Uterus (tissue), 4 donors: ENCODE measurements around the gene NFIA. TPM values are rescaled to one million over a fixed set of nuclear protein-coding genes. Genes with fewer than 3 reads are reported as not detected.

Experiments
- DNase-seq, 2 donors: peaks; one replicate each; pipeline ENCODE4 v3.0.0-alpha.2; 2019 to 2020
- H3K27ac ChIP-seq, 2 donors: fragments of 200-600 bp; sonication (generic); 1 replicate in 1 of 2; 2 replicates in 1 of 2; pipeline ENCODE4 v1.5.1; 2016 to 2018
- H3K27me3 ChIP-seq, 2 donors: fragments of 200-600 bp; sonication (generic); one replicate each; pipeline ENCODE4 v1.5.1; 2018 to 2019; ENCODE audit warnings: control low read depth in 1 of 2
- H3K36me3 ChIP-seq, 2 donors: fragments of 200-600 bp; sonication (generic); one replicate each; pipeline ENCODE4 v1.5.1; 2019; ENCODE audit warnings: control low read depth in 1 of 2
- H3K4me1 ChIP-seq, 2 donors: fragments of 200-600 bp; sonication (generic); one replicate each; pipeline ENCODE4 v1.5.1; 2018 to 2019; ENCODE audit warnings: control low read depth in 1 of 2
- H3K4me3 ChIP-seq, 2 donors: fragments of 200-600 bp; sonication (generic); 1 replicate in 1 of 2; 2 replicates in 1 of 2; pipeline ENCODE4 v1.5.1; 2018 to 2019; ENCODE audit warnings: mild to moderate bottlenecking in 1 of 2
- H3K9me3 ChIP-seq, 2 donors: fragments of 200-600 bp; sonication (generic); one replicate each; pipeline ENCODE4 v1.5.1; 2019; ENCODE audit warnings: control low read depth in 1 of 2
- POLR2A ChIP-seq, 2 donors: fragments of 450-650 bp; IDR thresholded peaks; one replicate each; pipeline ENCODE4 v1.6.1; 2016; ENCODE audit warnings: antibody characterized with exemption in 2 of 2, mild to moderate bottlenecking in 1 of 2, moderate library complexity in 1 of 2
- intact Hi-C: fragments of 100-400 bp; cut with DNase I; formaldehyde crosslinking; loops from one replicate; pipeline ENCODE4 v1.15.1; 2023; ENCODE audit warnings: low total_unique reads
- total RNA-seq, 4 donors: library from RNA; depleted of rRNA in 3 of 4; stranded (reverse); fragments of >200 nt in 3 of 4; gene quantifications; one replicate each; pipeline versions ENCODE4 v1.1.0 to v1.2.4, GENCODE V29; 2014 to 2023
- TF ChIP-seq, protein P1 (sequence below), 4 experiments: fragments of 200-600 bp in 2 of 4; fragments of 450-650 bp in 2 of 4; sonication (generic) in 2 of 4; IDR thresholded peaks; one replicate each; pipeline ENCODE4 v1.5.1; 2016 to 2019; ENCODE audit warnings: antibody characterized with exemption in 4 of 4, mild to moderate bottlenecking in 2 of 4, moderate library complexity in 1 of 4
- donor health status: DM: yes; HTN: yes; CAD: no.

NFIA gene
- total RNA-seq, 4 donors from 2014 or later = 49.2 to 116 (median 64.9) TPM

DNA sequence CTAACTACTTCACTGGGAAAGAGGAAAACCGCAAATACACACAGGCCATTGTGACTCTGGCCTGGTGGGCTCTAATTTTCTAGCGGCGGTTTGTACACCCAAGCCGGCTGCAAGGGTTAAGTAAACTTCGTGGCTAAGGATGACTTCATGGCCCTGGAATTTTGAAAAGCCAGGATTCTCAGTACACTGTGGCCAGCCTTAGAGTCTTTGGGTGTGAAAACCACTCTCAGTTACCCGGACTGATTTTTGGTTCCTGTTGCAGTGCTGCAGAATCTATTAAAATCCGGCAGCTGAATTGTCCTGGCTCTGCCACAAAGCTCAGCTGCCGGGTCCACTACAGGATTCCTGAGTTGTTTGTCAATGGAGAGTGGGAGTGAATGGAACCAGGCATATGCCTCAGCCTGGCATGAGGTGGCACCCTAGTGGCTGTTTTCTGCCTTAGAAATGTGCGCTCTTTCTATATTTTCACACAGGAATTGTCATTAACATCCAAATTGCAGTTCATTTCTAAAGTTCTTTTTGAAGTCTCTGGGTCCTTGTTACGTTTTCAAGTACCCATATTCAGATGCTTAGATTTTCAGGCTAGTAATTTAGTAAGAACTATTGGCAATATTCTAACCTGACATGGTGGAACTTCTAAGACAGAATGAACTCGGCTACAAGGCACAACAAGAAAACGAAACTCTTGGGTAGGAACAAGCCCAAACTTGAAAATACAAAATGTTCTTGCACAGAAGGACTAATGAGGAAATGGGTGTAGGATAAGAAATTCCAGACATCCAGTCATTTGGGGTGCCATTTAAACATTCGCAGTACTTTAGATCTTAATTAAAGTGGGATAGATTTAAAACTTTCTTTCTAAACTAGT, 255.9 kb downstream of the NFIA start:
- Histone ChIP-seq H3K27ac (peak overlapping the region; percentile 49 to 64), H3K36me3 (no peaks in the 10 kb centered on the region), H3K9me3 (no peaks in the 10 kb centered on the region), H3K27me3 (no peaks in the 10 kb centered on the region), H3K4me1 (peaks cover 0 to 4% of the 10 kb centered on the region in 2 donors), H3K4me3 (no peak overlapping the region)
- TF ChIP-seq POLR2A (IDR thresholded peaks at IDR 0.05) = no peak
- TF ChIP-seq, protein P1, sequence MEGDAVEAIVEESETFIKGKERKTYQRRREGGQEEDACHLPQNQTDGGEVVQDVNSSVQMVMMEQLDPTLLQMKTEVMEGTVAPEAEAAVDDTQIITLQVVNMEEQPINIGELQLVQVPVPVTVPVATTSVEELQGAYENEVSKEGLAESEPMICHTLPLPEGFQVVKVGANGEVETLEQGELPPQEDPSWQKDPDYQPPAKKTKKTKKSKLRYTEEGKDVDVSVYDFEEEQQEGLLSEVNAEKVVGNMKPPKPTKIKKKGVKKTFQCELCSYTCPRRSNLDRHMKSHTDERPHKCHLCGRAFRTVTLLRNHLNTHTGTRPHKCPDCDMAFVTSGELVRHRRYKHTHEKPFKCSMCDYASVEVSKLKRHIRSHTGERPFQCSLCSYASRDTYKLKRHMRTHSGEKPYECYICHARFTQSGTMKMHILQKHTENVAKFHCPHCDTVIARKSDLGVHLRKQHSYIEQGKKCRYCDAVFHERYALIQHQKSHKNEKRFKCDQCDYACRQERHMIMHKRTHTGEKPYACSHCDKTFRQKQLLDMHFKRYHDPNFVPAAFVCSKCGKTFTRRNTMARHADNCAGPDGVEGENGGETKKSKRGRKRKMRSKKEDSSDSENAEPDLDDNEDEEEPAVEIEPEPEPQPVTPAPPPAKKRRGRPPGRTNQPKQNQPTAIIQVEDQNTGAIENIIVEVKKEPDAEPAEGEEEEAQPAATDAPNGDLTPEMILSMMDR (IDR thresholded peaks at IDR 0.05) = peak; percentile 51 to 57 (median 54)
- peak; percentile 46 to 59 for DNase-seq
- intact Hi-C loops = no loop called here

DNA sequence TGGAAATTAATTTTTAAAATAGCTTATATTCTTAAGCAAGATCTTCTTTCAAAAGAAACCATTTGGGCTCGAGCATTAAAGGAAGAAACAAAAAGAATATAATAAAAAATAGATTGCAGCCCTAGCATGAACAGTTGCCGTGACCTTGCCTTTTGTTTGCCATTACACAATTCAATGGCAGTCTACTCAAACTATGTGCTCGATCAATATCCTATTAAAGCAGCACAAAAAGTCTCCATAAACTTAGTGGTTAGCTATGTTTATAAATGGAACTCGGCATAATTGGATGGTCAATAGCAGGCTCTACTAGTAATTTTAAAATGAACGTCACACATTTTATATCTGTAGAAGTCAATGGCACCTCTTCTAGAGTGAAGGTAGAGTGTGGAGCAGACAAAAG, 256.5 kb downstream of the NFIA start:
- Histone ChIP-seq H3K4me1 (peaks cover 0 to 4% of the 10 kb centered on the region in 2 donors), H3K4me3 (no peak overlapping the region), H3K9me3 (no peaks in the 10 kb centered on the region), H3K27ac (peak overlapping the region in 1 of 2 donors; percentile 49), H3K27me3 (no peaks in the 10 kb centered on the region), H3K36me3 (no peaks in the 10 kb centered on the region)
- intact Hi-C loops = no loop called here
- no peak for DNase-seq
- no peak for TF ChIP-seq POLR2A (IDR thresholded peaks at IDR 0.05)
- TF ChIP-seq, protein P1 (IDR thresholded peaks at IDR 0.05) = no peak

DNA sequence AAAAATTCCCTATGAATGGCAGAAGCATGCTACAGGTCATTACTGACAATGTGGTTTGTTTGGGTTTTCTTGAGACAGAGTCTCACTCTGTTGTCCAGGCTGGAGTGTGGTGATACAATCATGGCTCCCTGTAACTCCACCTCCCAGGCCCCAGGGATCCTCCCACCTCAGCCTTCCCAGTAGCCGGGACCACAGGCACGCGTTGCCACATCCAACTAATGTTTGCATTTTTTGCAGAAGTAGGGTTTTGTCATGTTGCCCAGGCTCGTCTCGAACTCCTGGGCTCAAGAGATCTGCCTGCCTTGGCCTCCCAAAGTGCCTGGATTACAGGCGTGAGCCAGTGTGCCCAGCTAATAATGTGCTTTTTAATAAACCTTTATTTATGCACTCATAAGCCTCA, 259.1 kb downstream of the NFIA start:
- TF ChIP-seq POLR2A (IDR thresholded peaks at IDR 0.05) = no peak
- TF ChIP-seq, protein P1 (IDR thresholded peaks at IDR 0.05) = no peak
- intact Hi-C loops = no loop called here
- H3K27ac ChIP-seq = no peak overlapping the region
- no peak for DNase-seq
- H3K36me3 ChIP-seq = no peaks in the 10 kb centered on the region
- no peak overlapping the region for H3K4me3 ChIP-seq
- H3K27me3 ChIP-seq = no peaks in the 10 kb centered on the region
- H3K4me1 ChIP-seq = peaks cover 0 to 8% of the 10 kb centered on the region in 2 donors
- H3K9me3 ChIP-seq = no peaks in the 10 kb centered on the region

DNA sequence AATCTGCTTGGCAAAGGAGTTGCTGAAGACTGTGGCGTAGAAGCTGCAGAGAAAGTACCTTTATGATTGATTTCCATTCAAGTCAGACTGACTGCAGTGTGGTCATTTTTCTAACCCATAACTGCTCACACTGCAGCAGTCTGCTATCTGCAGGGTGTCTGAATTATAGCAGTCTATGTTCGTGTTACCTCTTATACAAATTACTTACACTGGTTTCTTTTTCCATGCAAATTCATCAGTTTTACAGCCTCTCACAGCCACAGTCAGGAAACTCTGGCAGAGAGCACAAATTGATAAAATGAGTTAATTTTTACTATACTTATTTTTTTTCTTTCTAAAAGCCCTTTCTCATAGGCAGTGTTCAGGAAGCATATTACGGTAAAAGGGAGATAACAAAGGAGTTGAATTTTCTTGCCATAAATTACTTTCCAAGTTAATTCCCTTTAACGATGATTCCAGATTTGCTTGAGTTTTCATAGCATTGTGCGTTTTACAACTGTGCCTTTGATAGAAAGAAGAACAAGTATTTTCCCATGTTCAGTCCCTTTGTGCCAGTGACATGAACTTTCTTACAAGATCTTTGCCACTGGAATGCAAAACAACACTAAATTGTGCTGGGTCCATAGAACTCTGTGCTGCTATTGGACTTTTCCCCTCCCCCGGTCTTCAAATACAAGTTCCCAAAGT, 261.5 kb downstream of the NFIA start:
- H3K27ac ChIP-seq = peak overlapping the region in 1 of 2 donors; percentile 7
- TF ChIP-seq POLR2A (IDR thresholded peaks at IDR 0.05) = no peak
- TF ChIP-seq, protein P1 (IDR thresholded peaks at IDR 0.05) = no peak

DNA sequence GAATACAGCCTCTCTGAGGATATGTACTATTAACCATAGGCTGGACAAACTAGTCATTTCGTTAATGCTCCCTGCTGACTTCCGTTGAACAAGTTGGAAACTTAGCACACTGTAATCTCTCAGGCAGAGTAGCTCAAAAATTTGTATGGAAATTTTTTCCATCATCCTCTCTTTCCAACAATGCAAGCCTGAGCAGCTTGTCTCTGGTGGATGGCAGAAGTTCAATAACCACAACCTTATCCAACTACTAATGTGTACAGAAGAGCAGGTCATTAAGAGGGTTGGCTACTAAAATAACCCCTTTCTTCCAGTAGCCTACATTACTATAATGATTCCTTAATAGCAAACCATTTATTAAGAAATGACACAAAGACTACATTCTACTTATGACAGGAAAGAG, 262.3 kb downstream of the NFIA start:
- TF ChIP-seq, protein P1 (IDR thresholded peaks at IDR 0.05) = no peak
- TF ChIP-seq POLR2A (IDR thresholded peaks at IDR 0.05) = no peak
- intact Hi-C loops = no loop called here
- peaks cover 0 to 4% of the 10 kb centered on the region in 2 donors for H3K4me1 ChIP-seq
- no peaks in the 10 kb centered on the region for H3K27me3 ChIP-seq
- H3K9me3 ChIP-seq = no peaks in the 10 kb centered on the region
- no peak for DNase-seq
- H3K36me3 ChIP-seq = no peaks in the 10 kb centered on the region
- peak overlapping the region in 1 of 2 donors; percentile 7 for H3K27ac ChIP-seq
- no peak overlapping the region for H3K4me3 ChIP-seq

More for the DNA sequence above, 261.5 kb downstream of the NFIA start:
- H3K27me3 ChIP-seq = no peaks in the 10 kb centered on the region
- intact Hi-C loops = no loop called here
- H3K9me3 ChIP-seq = no peaks in the 10 kb centered on the region
- no peak overlapping the region for H3K4me3 ChIP-seq
- no peak for DNase-seq
- H3K4me1 ChIP-seq = peaks cover 0 to 4% of the 10 kb centered on the region in 2 donors
- H3K36me3 ChIP-seq = no peaks in the 10 kb centered on the region
